ENCODE data around the gene TRPM6. TPM values are rescaled to one million over a fixed set of nuclear protein-coding genes. Genes with fewer than 3 reads are reported as not detected.

TRPM6 gene
- total RNA-seq, 1 donor from 2014 or later = 9.1 TPM

- no peaks in the 10 kb centered on the region for H3K27me3 ChIP-seq
- H3K36me3 ChIP-seq = no peaks in the 10 kb centered on the region
- no peak overlapping the region for H3K4me3 ChIP-seq
- H3K9me3 ChIP-seq = peaks cover 8% of the 10 kb centered on the region
- intact Hi-C loops (cut with DNase I) = no loop called here
- TF ChIP-seq POLR2A (IDR thresholded peaks at IDR 0.05) (no peak), CTCF (IDR thresholded peaks at IDR 0.05) (no peak), POLR2AphosphoS5 (IDR thresholded peaks at IDR 0.05; ENCODE audit: insufficient read depth in 1 of 2, low read depth in 1 of 2) (no peak)
- H3K4me1 ChIP-seq = no peaks in the 10 kb centered on the region
- no peak overlapping the region for H3K27ac ChIP-seq
- no peak for DNase-seq (ENCODE audit: extremely low spot score in 2 of 2)
These were observed 11.3 kb downstream of the TRPM6 start for GRCh38 chr9:74876382-74876949.

- H3K36me3 ChIP-seq = no peaks in the 10 kb centered on the region
- H3K4me3 ChIP-seq = no peak overlapping the region
- H3K27ac ChIP-seq = no peak overlapping the region
- intact Hi-C loops (cut with DNase I) = no loop called here
- H3K9me3 ChIP-seq = peaks cover 8% of the 10 kb centered on the region
- TF ChIP-seq CTCF (IDR thresholded peaks at IDR 0.05) (no peak), POLR2AphosphoS5 (IDR thresholded peaks at IDR 0.05; ENCODE audit: insufficient read depth in 1 of 2, low read depth in 1 of 2) (no peak), POLR2A (IDR thresholded peaks at IDR 0.05) (no peak)
- no peak for DNase-seq (ENCODE audit: extremely low spot score in 2 of 2)
- H3K27me3 ChIP-seq = no peaks in the 10 kb centered on the region
- no peaks in the 10 kb centered on the region for H3K4me1 ChIP-seq
These were observed 12.1 kb downstream of the TRPM6 start for GRCh38 chr9:74875656-74876055.

GRCh38 chr9:74874220-74874619 is 13.5 kb downstream of the TRPM6 start:
- intact Hi-C loops (cut with DNase I) = no loop called here
- DNase-seq (ENCODE audit: extremely low spot score in 2 of 2) = no peak
- no peak for TF ChIP-seq CTCF (IDR thresholded peaks at IDR 0.05)
- TF ChIP-seq POLR2A (IDR thresholded peaks at IDR 0.05) = no peak
- no peak for TF ChIP-seq POLR2AphosphoS5 (IDR thresholded peaks at IDR 0.05; ENCODE audit: insufficient read depth in 1 of 2, low read depth in 1 of 2)

GRCh38 chr9:74872619-74873233 is 15.0 kb downstream of the TRPM6 start:
- H3K9me3 ChIP-seq = no peaks in the 10 kb centered on the region
- no peak overlapping the region for H3K27ac ChIP-seq
- intact Hi-C loops (cut with DNase I) = no loop called here
- no peak overlapping the region for H3K4me3 ChIP-seq
- no peaks in the 10 kb centered on the region for H3K4me1 ChIP-seq
- DNase-seq (ENCODE audit: extremely low spot score in 2 of 2) = no peak
- H3K36me3 ChIP-seq = no peaks in the 10 kb centered on the region
- no peak for TF ChIP-seq POLR2AphosphoS5 (IDR thresholded peaks at IDR 0.05; ENCODE audit: insufficient read depth in 1 of 2, low read depth in 1 of 2)
- TF ChIP-seq CTCF (IDR thresholded peaks at IDR 0.05) = no peak
- no peak for TF ChIP-seq POLR2A (IDR thresholded peaks at IDR 0.05)
- H3K27me3 ChIP-seq = no peaks in the 10 kb centered on the region

More at GRCh38 chr9:74874220-74874619, 13.5 kb downstream of the TRPM6 start:
- no peaks in the 10 kb centered on the region for H3K27me3 ChIP-seq
- H3K4me1 ChIP-seq = no peaks in the 10 kb centered on the region
- H3K4me3 ChIP-seq = no peak overlapping the region
- H3K27ac ChIP-seq = no peak overlapping the region
- H3K36me3 ChIP-seq = no peaks in the 10 kb centered on the region
- peaks cover 1% of the 10 kb centered on the region for H3K9me3 ChIP-seq

- no peaks in the 10 kb centered on the region for H3K27me3 ChIP-seq
- DNase-seq (ENCODE audit: extremely low spot score in 2 of 2) = no peak
- intact Hi-C loops (cut with DNase I) = no loop called here
- H3K27ac ChIP-seq = no peak overlapping the region
- H3K36me3 ChIP-seq = no peaks in the 10 kb centered on the region
- no peak overlapping the region for H3K4me3 ChIP-seq
- no peaks in the 10 kb centered on the region for H3K4me1 ChIP-seq
- no peaks in the 10 kb centered on the region for H3K9me3 ChIP-seq
- TF ChIP-seq POLR2A (IDR thresholded peaks at IDR 0.05) = no peak
These were observed 20.2 kb downstream of the TRPM6 start for GRCh38 chr9:74867483-74867882.

Data from vagina (tissue), 2 donors.